Mesendoderm (in vitro differentiated cells): ENCODE data around the gene SOX13.

Source experiments
- DNase-seq: peaks from one replicate; pipeline ENCODE4 v3.0.0; 2013
- H2AK5ac ChIP-seq: 2 replicates; pipeline ENCODE4 v1.6.1; 2013; ENCODE audit warnings: low read length, inconsistent platforms
- H2BK120ac ChIP-seq: 2 replicates; pipeline ENCODE4 v1.6.1; 2013; ENCODE audit warnings: low read depth, mild to moderate bottlenecking, low read length, moderate library complexity, mixed read lengths
- H2BK15ac ChIP-seq: replicated peaks from 2 replicates; pipeline ENCODE4 v1.6.1; 2013; ENCODE audit warnings: low read depth, mild to moderate bottlenecking, moderate library complexity
- H2BK5ac ChIP-seq: 2 replicates; pipeline ENCODE4 v1.6.1; 2013; ENCODE audit warnings: low read length, inconsistent platforms
- H3K18ac ChIP-seq: 2 replicates; pipeline ENCODE4 v1.6.1; 2013; ENCODE audit warnings: mild to moderate bottlenecking, low read length, mixed read lengths
- H3K23ac ChIP-seq: one replicate; pipeline ENCODE4 v1.6.1; 2013; ENCODE audit warnings: low read length
- H3K27ac ChIP-seq: 2 replicates; pipeline ENCODE4 v1.5.1; 2013; ENCODE audit warnings: low read depth, mild to moderate bottlenecking, inconsistent platforms, low read length, moderate library complexity
- H3K27me3 ChIP-seq: 2 replicates; pipeline ENCODE4 v1.6.1; 2013; ENCODE audit warnings: low read length, control low read depth, mild to moderate bottlenecking, inconsistent platforms; ENCODE audit not compliant: insufficient read depth, poor library complexity
- H3K36me3 ChIP-seq: 2 replicates; pipeline ENCODE4 v1.6.1; 2013; ENCODE audit warnings: low read length, inconsistent platforms; ENCODE audit not compliant: control insufficient read depth, insufficient read depth
- H3K4ac ChIP-seq: one replicate; pipeline ENCODE4 v1.6.1; 2013; ENCODE audit warnings: low read depth, mild to moderate bottlenecking, low read length, moderate library complexity
- H3K4me1 ChIP-seq: 2 replicates; pipeline ENCODE4 v1.6.1; 2013; ENCODE audit warnings: low read depth, low read length, inconsistent platforms; ENCODE audit not compliant: control insufficient read depth
- H3K4me2 ChIP-seq: 2 replicates; pipeline ENCODE4 v1.6.1; 2013; ENCODE audit warnings: low read length
- H3K4me3 ChIP-seq: 2 replicates; pipeline ENCODE4 v1.5.1; 2013; ENCODE audit warnings: mild to moderate bottlenecking, low read length
- H3K56ac ChIP-seq: one replicate; pipeline ENCODE4 v1.6.1; 2013; ENCODE audit warnings: low read length
- H3K79me1 ChIP-seq: 2 replicates; pipeline ENCODE4 v1.6.1; 2013; ENCODE audit warnings: low read length, inconsistent platforms
- H3K79me2 ChIP-seq: 2 replicates; pipeline ENCODE4 v1.6.1; 2013; ENCODE audit warnings: mild to moderate bottlenecking, low read length; ENCODE audit not compliant: control insufficient read depth, insufficient read depth
- H3K9ac ChIP-seq: 2 replicates; pipeline ENCODE4 v1.6.1; 2013; ENCODE audit warnings: low read length, inconsistent platforms
- H4K5ac ChIP-seq: one replicate; pipeline ENCODE4 v1.6.1; 2013; ENCODE audit warnings: low read length
- H4K8ac ChIP-seq: one replicate; pipeline ENCODE4 v1.6.1; 2013; ENCODE audit warnings: low read depth, mild to moderate bottlenecking, control low read depth, low read length, moderate library complexity
- WGBS: extraction: QIAGEN DNeasy Blood & Tissue Kit; methylation state at CpG from one replicate; pipeline ENCODE4 v1.1.7; 2013; ENCODE audit warnings: low lambda C conversion rate, missing lambda C conversion rate; ENCODE audit not compliant: insufficient coverage; ENCODE audit errors: extremely low coverage; 5-methylcytosine and 5-hydroxymethylcytosine counted together

Gene SOX13

GRCh38 chr1:204141131-204141530, 68.2 kb downstream of the SOX13 start:
- Histone ChIP-seq H2BK5ac (no peak overlapping the region), H2BK15ac (no peak overlapping the region), H3K9ac (no peak overlapping the region), H4K5ac (no peak overlapping the region), H3K27me3 (no peaks in the 10 kb centered on the region), H3K4me1 (no peaks in the 10 kb centered on the region), H3K56ac (no peak overlapping the region), H3K79me1 (no peaks in the 10 kb centered on the region), H3K23ac (no peak overlapping the region), H3K79me2 (no peaks in the 10 kb centered on the region), H2AK5ac (no peak overlapping the region), H3K27ac (no peak overlapping the region), H3K18ac (no peak overlapping the region), H2BK120ac (no peak overlapping the region), H3K4me3 (no peak overlapping the region), H3K4me2 (no peak overlapping the region), H4K8ac (no peak overlapping the region), H3K4ac (no peak overlapping the region), H3K36me3 (no peaks in the 10 kb centered on the region)
- WGBS, result no CpG with 5 or more reads among the region's 3 CpGs
- no peak for DNase-seq

- no peak overlapping the region for H3K4me2 ChIP-seq
- H3K4ac ChIP-seq, result no peak overlapping the region
- H3K4me3 ChIP-seq, result no peak overlapping the region
- WGBS, result no CpG with 5 or more reads among the region's 5 CpGs
- no peaks in the 10 kb centered on the region for H3K79me1 ChIP-seq
- no peak overlapping the region for H2AK5ac ChIP-seq
- H3K36me3 ChIP-seq, result no peaks in the 10 kb centered on the region
- H3K27ac ChIP-seq, result no peak overlapping the region
- H3K9ac ChIP-seq, result no peak overlapping the region
- H3K56ac ChIP-seq, result no peak overlapping the region
- DNase-seq, result no peak
- no peaks in the 10 kb centered on the region for H3K4me1 ChIP-seq
- no peaks in the 10 kb centered on the region for H3K79me2 ChIP-seq
- H4K8ac ChIP-seq, result no peak overlapping the region
- H3K27me3 ChIP-seq, result no peaks in the 10 kb centered on the region
- no peak overlapping the region for H2BK120ac ChIP-seq
- no peak overlapping the region for H3K18ac ChIP-seq
- H3K23ac ChIP-seq, result no peak overlapping the region
- H2BK5ac ChIP-seq, result no peak overlapping the region
- no peak overlapping the region for H2BK15ac ChIP-seq
- H4K5ac ChIP-seq, result no peak overlapping the region
Measured at GRCh38 chr1:204142032-204142974, 69.4 kb downstream of the SOX13 start.

- H3K4me2 ChIP-seq, result no peak overlapping the region
- H4K8ac ChIP-seq, result no peak overlapping the region
- WGBS, result no CpG with 5 or more reads among the region's 14 CpGs
- H3K36me3 ChIP-seq, result no peaks in the 10 kb centered on the region
- H3K79me2 ChIP-seq, result no peaks in the 10 kb centered on the region
- H3K4ac ChIP-seq, result no peak overlapping the region
- no peak overlapping the region for H2BK5ac ChIP-seq
- no peak for DNase-seq
- no peak overlapping the region for H2BK120ac ChIP-seq
- H2BK15ac ChIP-seq, result no peak overlapping the region
- no peaks in the 10 kb centered on the region for H3K27me3 ChIP-seq
- no peak overlapping the region for H3K56ac ChIP-seq
- no peaks in the 10 kb centered on the region for H3K79me1 ChIP-seq
- H2AK5ac ChIP-seq, result no peak overlapping the region
- H3K4me3 ChIP-seq, result no peak overlapping the region
- no peak overlapping the region for H4K5ac ChIP-seq
- no peak overlapping the region for H3K9ac ChIP-seq
- H3K27ac ChIP-seq, result no peak overlapping the region
- no peaks in the 10 kb centered on the region for H3K4me1 ChIP-seq
- H3K23ac ChIP-seq, result no peak overlapping the region
- no peak overlapping the region for H3K18ac ChIP-seq
Measured at GRCh38 chr1:204143276-204144041, 70.5 kb downstream of the SOX13 start.

- H2AK5ac ChIP-seq, result no peak overlapping the region
- DNase-seq, result no peak
- H3K79me2 ChIP-seq, result no peaks in the 10 kb centered on the region
- H3K4me1 ChIP-seq, result no peaks in the 10 kb centered on the region
- H3K27me3 ChIP-seq, result no peaks in the 10 kb centered on the region
- no CpG with 5 or more reads among the region's 4 CpGs for WGBS
- H3K79me1 ChIP-seq, result no peaks in the 10 kb centered on the region
- H3K27ac ChIP-seq, result no peak overlapping the region
- H2BK5ac ChIP-seq, result no peak overlapping the region
- H3K9ac ChIP-seq, result no peak overlapping the region
- no peak overlapping the region for H4K8ac ChIP-seq
- no peak overlapping the region for H3K4ac ChIP-seq
- no peak overlapping the region for H3K4me3 ChIP-seq
- no peak overlapping the region for H3K4me2 ChIP-seq
- H4K5ac ChIP-seq, result no peak overlapping the region
- H3K18ac ChIP-seq, result no peak overlapping the region
- H2BK120ac ChIP-seq, result no peak overlapping the region
- no peak overlapping the region for H3K56ac ChIP-seq
- no peak overlapping the region for H3K23ac ChIP-seq
- H3K36me3 ChIP-seq, result no peaks in the 10 kb centered on the region
- no peak overlapping the region for H2BK15ac ChIP-seq
Measured at GRCh38 chr1:204145033-204145504, 72.2 kb downstream of the SOX13 start.

- H3K36me3 ChIP-seq, result no peaks in the 10 kb centered on the region
- no peak overlapping the region for H2AK5ac ChIP-seq
- no peak overlapping the region for H3K9ac ChIP-seq
- H2BK15ac ChIP-seq, result no peak overlapping the region
- no peak overlapping the region for H4K5ac ChIP-seq
- no CpG with 5 or more reads among the region's 6 CpGs for WGBS
- no peak for DNase-seq
- no peaks in the 10 kb centered on the region for H3K4me1 ChIP-seq
- no peak overlapping the region for H3K56ac ChIP-seq
- H2BK5ac ChIP-seq, result no peak overlapping the region
- H3K23ac ChIP-seq, result no peak overlapping the region
- H4K8ac ChIP-seq, result no peak overlapping the region
- H3K27ac ChIP-seq, result no peak overlapping the region
- no peak overlapping the region for H3K18ac ChIP-seq
- H3K79me1 ChIP-seq, result no peaks in the 10 kb centered on the region
- no peak overlapping the region for H2BK120ac ChIP-seq
- H3K79me2 ChIP-seq, result no peaks in the 10 kb centered on the region
- H3K4ac ChIP-seq, result no peak overlapping the region
- H3K4me2 ChIP-seq, result no peak overlapping the region
- H3K27me3 ChIP-seq, result no peaks in the 10 kb centered on the region
- no peak overlapping the region for H3K4me3 ChIP-seq
Measured at GRCh38 chr1:204146309-204146708, 73.4 kb downstream of the SOX13 start.
